Left ventricle myocardium superior (tissue), 1 donor: Measurements from ENCODE around the gene GMDS. TPM values are rescaled to one million over a fixed set of nuclear protein-coding genes. Genes with fewer than 3 reads are reported as not detected.

Source experiments
- ATAC-seq: fragments of 200-7000 bp; cut with Tn5 transposase; one replicate; pipeline ENCODE4 v1.9.1; 2020; ENCODE audit warnings: mild to moderate bottlenecking, moderate library complexity
- DNase-seq: peaks from one replicate; pipeline ENCODE4 v3.0.0-alpha.2; 2020
- intact Hi-C: fragments of 100-400 bp; cut with micrococcal nuclease; formaldehyde crosslinking; loops from one replicate; pipeline ENCODE4 v1.11.0; 2022
- total RNA-seq: library from RNA; stranded (reverse); fragmentation: NEBNext Ultra II Directional; extraction: Animal tissue kit (Norgen Biotek cat#: 25700); gene quantifications from one replicate; pipeline ENCODE4 v1.2.1, GENCODE V29; 2021
- donor health status: DM: no; HTN: yes; CAD: no; lungs with severe emphysema.

The GMDS gene
- total RNA-seq, 1 donor from 2014 or later: 6.4 TPM

- intact Hi-C loops: no loop called here
- ATAC-seq (no peak), DNase-seq (no peak)
Measured at GRCh38 chr6:1584996-1585668, 660.3 kb downstream of the GMDS start.

- intact Hi-C loops: no loop called here
- no peak for ATAC-seq
- no peak for DNase-seq
Measured at GRCh38 chr6:1584146-1584545, 661.3 kb downstream of the GMDS start.

DNA sequence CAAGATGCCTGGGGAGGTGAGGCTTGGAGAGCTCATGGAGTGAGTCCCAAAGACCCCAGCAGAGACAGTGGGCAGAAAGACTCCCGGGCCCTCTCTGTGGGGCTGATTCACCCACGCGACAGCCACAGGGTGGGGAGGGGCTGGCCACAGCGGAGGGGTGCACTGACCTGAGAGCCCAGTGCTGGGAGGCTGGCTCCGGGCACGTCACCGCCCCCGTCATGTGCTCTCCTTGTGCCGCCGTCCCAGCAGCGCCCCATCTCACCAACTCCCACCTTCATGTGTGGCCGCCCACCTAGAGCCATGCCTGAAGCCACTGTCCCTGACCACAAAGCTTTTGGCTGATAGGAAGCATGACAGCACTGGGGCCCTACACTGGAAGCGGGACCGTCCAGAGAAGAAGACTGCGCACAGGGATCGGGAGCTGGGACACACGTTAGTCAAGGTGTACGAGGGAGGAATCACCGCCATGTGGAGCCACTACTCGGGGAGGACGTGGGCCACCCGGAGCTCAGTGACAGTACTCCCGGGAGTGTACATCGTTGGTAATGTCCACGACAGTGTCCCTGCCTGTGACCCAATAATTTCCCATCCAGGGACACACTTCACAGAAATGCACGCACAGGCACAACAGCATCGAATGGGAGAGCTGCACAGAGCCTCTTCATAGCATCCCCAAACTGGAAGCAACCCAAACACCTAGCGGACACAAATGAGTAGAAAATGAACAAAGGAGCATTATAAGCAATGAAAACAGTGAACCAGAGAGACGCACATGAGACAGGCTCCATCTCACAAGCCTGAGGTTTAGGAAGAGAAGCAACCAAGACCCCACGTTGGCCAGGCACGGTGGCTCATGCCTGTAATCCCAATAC lies 664.0 kb downstream of the GMDS start:
- ATAC-seq (no peak), DNase-seq (no peak)
- intact Hi-C loops: no loop called here

GRCh38 chr6:1580585-1580984 lies 664.8 kb downstream of the GMDS start:
- intact Hi-C loops: no loop called here
- DNase-seq: no peak
- ATAC-seq: no peak

DNA sequence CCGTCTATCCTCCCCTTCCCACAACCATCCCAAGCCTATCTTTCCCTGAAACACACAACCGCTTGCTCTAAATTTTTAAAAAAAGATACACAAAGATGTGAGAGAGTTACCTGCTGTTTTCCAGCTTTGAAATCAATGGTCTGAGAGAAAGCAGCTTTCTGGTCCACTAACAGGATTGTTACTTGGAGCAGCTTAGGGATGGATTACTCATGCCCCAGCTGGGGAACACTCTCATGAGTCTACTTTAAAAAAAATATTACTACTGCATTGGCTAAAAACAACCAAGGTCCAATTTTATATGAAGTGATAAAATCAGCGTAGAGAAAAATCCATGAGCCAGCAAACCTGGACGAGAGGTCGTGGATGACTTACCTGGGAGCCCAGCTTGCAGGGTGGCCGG lies 665.3 kb downstream of the GMDS start:
- DNase-seq (no peak), ATAC-seq (no peak)
- intact Hi-C loops: no loop called here

DNA sequence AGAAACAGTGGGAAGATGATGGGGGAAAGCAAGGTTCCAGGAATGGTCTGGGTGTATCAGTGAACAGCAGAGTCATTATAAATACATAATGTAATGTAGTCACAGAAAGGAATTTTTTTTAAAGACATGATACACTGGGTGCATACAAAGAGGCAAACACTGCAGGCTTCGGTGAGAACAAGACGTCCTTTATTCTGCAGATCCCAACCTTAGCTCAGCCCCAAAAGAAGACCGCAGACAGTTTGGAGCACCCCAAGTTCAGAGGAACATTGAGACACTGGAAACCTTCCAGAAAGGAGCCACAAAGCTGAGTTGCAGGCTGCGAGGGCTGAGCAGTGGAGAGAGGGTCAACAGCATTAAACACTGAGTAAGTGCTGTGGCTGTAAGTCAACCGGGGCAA lies 666.3 kb downstream of the GMDS start:
- intact Hi-C loops: no loop called here
- no peak for DNase-seq
- ATAC-seq: no peak

DNA sequence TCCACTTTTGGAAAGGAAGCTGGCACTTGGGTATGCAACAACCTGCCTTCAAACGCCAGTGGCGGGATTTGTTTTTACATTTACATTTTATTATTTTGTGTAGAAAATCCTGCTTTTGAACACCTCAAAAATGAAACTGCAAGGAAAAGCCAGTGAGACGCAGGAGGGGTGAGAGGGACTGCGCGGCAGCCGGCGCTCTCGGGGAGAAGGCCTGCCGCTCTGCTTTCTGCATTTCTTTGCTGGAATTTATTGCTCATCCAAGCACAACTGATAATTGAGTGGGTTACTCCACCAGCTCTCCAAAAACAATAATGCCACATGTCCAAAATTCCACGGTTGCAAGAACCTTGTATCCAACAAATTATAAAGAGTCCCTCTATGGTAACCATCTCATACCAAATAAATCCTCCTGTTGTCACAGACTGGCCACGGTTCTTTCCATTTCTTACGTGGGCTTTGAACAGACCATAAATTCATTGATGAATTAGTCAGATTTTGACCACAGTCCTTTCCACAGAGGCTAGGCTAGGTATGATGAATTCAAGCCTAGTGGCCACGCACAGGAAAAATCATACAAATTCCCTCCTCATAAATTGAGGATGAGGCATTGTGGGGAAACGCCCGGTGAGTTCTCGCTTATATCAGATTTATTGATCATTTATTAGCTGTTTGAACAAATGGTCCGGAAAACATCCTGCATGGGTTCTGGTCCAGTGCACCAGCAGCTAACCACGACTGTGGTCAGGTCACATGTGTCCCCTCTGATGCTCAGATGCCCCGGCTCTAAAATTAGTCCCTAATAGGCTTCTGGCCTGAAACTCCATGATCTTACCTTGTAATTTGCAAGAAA lies 667.3 kb downstream of the GMDS start:
- no peak for DNase-seq
- no peak for ATAC-seq
- intact Hi-C loops: no loop called here

- ATAC-seq (no peak), DNase-seq (no peak)
- intact Hi-C loops: no loop called here
Measured at GRCh38 chr6:1577146-1577680, 668.2 kb downstream of the GMDS start.

DNA sequence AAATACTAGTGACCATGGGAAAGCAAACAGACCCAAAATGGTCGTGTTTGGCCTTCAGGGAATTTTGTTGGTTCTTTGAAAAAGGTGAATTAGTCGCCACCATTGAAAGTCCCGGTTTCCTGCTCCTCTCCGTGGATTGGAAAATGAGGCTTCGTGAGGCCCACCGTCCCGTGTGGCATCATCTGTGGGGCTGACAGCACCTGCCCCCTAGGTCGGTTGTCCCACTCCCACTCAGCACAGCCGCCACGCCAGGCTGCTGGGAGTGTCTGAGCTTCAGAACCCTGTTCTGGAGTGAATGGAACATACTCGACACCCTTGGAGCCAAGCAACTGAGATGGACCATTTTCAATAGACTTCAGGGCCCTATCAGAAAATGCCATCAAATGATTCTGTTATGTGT lies 668.7 kb downstream of the GMDS start:
- ATAC-seq: no peak
- no peak for DNase-seq
- intact Hi-C loops: no loop called here

DNA sequence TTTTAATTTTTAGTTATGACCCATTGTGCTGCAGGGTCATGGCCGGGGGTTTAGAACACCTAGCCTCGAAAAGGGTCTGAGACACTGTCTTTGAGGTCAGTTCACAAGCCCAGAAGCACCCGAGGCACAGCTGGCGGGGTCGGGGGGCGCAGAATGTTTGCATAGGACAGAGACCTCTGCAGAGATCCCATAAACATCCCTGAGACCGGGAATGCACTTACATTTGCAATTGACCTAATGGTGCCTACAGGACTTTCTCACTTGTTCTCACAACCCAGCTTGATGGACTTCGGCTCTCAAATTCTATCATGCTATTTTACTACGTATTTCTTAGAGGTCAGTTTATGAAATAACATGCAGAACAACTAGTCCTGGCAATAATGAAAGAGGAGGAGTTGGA lies 669.2 kb downstream of the GMDS start:
- ATAC-seq (no peak), DNase-seq (no peak)
- intact Hi-C loops: no loop called here

GRCh38 chr6:1575210-1576041 lies 670.0 kb downstream of the GMDS start:
- peak; percentile 50 for DNase-seq
- intact Hi-C loops: no loop called here
- ATAC-seq: peak; percentile 71

DNA sequence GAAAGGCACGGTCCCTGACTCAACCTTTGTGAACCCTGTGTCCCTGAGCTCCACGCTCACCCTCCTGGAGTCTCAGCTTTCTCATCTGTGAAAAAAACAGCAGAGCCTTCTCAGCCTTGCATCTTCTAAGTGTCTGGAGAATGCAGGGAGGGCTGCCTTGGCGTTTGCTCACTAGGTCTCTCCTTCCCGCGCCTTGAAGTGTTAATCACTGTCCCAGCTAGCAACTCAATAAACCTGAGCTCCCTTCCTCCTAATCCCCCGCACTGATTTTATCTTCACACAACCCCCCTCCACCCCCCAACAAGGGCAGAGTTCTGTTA lies 670.6 kb downstream of the GMDS start:
- no peak for DNase-seq
- intact Hi-C loops: no loop called here
- no peak for ATAC-seq

DNA sequence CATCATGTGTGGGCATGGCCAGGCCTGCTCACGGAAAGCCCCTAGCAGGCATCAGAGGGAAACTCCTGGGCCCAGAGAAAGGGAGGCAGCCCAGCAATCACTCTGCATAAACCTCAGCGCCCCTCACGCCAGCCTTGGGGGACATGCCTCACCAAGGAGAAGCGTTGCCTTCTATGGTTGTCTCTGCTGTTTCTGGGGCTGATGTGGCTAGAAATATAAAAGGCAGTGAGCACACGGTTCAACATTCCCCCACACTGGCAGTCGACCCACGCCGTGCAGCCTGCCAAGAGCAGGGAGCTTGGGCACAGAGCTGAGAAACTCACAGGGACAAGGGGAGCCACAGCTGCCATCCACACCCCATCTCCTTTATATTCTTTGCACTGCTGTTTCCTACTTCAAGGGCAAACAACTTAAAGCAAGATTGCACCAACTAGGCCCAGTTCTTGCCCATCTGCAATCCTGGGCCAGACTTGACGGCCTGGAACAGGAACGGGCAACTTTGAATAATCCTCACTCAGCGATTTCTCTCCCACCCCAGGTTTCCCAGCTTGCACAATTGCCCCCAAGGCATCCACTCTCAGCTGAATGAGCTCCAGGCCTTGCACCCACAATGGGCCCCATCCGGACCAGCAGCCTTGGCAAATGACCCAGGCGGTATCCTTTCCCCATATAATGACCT lies 671.2 kb downstream of the GMDS start:
- DNase-seq (no peak), ATAC-seq (no peak)
- intact Hi-C loops: no loop called here
